GM19025 (cell line): ENCODE results near the gene EHF.
"Not testable (repeated sequence)": the region's sequence is repeated elsewhere in the genome, so short reads cannot be mapped to it uniquely, and the experiment has no call there.

ENCODE experiments used
- ATAC-seq: cut with Tn5 transposase; IDR thresholded peaks from one replicate; pipeline ENCODE4 v1.9.1; 2021; ENCODE audit warnings: mild to moderate bottlenecking, low read depth, moderate library complexity; ENCODE audit not compliant: unreplicated experiment

Gene EHF

DNA sequence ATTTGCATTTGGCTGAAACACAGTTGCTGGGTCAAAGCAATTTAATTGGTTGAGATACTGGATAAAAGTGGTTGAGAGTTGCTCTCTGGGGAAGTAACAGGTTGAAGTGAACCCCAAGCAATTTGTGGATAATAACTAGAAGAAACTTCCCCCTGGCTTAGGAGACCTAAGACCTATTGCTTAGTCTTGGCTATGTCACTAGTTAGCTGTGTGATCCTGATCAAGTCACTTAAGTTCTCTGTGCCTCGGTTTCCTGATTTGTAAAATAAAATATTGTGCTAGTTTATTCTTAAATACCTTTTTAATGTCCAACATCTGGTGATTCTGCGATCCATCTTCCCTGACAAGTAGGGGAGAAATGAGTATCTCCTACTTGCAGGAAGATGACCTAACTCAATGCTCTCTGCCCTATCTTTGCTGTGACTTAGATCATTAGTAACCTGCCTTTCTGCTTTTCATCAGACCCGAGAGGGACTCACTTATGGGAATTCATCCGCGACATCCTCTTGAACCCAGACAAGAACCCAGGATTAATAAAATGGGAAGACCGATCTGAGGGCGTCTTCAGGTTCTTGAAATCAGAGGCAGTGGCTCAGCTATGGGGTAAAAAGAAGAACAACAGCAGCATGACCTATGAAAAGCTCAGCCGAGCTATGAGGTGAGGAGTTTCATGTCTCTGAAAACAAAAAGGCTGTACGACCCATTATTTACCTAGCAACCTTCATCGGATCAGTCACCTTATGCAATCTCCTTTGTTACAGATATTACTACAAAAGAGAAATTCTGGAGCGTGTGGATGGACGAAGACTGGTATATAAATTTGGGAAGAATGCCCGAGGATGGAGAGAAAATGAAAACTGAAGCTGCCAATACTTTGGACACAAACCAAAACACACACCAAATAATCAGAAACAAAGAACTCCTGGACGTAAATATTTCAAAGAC lies 37.5 kb downstream of the EHF start:
- no peak for ATAC-seq

DNA sequence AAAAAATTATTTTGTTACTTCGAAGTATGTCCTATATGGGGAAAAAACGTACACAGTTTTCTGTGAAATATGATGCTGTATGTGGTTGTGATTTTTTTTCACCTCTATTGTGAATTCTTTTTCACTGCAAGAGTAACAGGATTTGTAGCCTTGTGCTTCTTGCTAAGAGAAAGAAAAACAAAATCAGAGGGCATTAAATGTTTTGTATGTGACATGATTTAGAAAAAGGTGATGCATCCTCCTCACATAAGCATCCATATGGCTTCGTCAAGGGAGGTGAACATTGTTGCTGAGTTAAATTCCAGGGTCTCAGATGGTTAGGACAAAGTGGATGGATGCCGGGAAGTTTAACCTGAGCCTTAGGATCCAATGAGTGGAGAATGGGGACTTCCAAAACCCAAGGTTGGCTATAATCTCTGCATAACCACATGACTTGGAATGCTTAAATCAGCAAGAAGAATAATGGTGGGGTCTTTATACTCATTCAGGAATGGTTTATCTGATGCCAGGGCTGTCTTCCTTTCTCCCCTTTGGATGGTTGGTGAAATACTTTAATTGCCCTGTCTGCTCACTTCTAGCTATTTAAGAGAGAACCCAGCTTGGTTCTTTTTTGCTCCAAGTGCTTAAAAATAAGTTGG lies 38.3 kb downstream of the EHF start:
- ATAC-seq = no peak

DNA sequence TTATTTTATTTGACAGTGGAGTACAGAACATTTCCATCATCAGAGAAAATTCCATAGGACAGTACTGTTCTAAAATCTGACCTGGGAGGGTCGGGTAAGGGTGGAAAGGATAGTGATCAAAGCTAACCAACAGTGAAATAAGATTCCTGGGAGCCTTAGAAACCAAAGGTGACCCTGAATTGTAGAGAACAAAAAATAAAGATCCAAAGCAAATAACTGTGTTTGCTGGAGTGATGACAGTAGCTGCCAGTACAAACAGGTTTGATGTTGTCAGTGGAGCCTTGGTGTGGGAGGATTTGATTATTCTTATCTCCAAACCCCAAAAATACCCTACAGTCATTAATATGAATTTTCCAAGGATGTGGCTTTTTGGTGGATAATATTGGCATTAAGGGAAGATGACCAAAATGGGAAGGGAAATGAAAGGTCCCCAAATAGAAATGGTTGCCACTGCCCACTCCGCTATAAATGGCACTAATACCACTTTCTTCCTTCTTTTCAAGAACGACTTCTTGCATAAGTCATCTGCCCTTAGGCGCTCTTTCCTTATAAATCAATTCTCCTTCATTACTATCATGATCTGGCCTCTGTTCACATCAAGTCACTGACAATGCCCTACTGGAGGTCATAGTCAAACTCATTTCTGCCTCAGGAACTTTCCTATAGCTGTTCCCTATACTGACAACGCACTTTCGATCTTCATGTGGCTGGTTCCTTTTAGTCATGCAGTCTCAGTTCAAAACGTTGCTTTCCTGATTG lies 44.4 kb downstream of the EHF start:
- no peak for ATAC-seq

DNA sequence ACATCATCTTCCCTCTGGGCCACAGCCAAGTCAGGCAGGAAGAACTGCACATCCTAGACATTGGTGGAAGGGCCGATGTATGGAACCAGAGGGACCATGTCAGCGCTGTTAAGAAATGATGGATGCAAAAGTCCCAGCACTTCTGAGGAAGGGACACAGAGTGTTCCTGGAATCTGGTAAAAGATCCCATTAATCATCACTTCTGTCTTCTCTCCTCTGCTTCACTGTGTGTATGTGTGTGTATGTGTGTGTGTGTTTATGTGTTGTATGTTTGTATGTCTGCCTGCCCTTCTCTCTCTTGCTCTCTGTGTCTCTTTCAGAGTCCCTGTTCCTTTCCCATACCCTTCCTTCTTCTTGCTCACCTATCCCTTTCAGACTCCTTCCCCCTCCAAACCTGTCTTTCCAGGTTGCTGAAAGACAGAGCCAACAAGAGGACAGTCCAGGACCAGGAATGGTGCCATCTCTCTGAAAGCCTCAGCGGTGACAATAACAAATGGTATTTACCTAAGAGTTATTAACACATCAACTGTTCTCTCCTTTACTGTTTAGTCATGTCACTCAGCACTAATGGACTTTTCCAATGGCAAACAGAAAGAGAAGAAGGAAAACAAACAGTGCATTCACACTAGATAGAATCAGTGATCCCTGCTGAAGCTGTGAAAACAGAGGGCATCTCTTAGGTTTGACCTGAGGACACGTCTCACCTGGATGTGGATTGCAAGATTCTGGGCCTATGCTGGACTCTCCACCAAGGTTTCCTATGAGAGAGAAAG lies 47.1 kb downstream of the EHF start:
- no peak for ATAC-seq

DNA sequence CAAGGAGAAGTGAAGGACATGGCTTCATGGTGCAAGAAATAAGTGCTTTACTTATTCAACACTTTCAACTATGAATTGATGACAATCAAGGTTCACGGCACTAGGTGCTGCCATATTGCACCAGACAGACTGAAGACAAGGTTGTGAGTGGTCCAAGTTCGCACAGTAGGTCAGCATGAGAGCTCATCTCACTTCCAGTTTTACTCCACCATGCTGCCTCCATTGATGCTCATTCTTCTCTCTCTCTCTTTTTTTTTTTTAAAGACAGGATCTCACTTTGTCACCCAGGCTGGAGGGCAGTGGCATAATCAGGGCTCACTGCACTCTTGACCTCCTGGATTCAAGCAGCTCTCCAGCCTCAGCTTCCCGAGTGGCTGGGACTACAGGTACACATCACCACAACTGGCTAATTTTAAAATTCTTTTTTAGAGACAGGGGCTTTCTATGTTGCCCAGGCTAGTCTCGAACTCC lies 47.7 kb downstream of the EHF start:
- no peak for ATAC-seq

DNA sequence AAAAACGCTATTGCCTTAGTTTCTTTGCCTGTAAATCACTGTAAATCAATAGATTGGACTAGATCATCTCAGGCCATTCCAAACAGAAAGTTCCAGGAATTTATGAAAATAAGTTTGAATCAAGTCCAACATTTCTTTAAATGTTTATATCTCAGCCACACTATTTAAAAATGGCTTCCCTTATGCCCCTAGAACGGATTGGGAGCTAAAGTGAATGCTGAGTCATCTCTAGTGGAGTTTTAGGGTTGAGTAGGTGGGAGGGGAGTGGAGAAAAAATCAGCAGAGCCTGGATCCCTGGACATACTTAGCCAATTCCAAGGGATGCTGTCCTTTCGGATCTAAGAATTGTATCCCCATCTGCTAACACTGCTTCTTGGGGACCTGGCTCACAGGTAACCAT lies 48.6 kb downstream of the EHF start:
- ATAC-seq = no peak

DNA sequence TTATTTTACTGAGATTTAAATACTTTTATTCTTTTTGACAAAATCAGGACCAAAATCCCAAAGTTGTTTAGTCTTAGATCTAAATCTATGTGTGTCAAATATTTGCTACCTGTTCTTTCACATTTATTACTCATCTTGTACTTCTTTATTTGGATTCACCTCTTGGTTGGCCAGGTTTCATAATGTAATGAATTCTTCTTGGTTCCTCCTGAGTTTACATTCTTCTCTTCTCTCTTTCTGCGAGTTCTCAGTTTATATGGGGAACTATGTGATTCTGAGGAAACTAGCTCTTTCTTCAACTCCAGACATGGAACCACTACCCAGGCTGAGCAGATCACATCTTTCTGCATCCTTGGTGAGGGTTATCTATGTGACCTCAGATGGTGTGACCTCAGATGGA lies 50.2 kb downstream of the EHF start:
- ATAC-seq = no peak

DNA sequence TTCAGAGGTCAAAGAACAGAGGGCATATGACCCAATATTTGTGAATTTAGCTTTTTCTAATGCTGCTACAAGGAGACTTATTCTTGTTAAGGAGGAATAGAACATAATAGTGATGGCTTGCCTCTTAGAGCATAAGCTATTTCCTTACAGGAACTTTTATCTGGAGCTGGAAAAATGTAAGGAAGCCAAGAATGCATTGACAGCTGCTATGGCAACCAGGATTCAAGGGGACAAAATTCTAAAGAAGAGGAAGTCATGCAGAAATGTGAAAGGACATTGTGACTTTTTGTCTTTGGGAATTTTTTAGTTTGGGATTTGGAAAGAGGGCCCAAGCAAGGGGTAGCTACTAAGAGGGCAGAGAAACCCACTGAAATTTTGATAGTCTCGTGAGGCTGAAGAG lies 51.1 kb downstream of the EHF start:
- no peak for ATAC-seq

DNA sequence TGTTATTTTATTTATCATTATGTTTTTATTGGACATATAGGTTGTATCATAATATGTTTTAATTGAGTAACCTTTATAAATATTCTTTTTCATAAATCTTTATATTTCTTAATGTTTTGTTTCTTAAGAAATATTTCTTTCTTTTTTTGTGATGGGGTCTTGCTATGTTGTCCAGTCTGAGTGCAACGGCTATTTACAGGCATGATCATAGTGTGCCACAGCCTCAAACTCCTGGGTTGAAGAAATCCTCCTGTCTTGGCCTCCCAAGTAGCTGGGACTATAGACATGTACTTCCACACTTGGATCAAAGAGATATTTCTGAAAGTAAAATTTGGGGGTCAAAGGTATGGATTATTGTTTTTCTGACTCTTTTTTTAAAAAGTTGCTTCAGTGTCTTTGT lies 53.1 kb downstream of the EHF start:
- ATAC-seq = no peak

DNA sequence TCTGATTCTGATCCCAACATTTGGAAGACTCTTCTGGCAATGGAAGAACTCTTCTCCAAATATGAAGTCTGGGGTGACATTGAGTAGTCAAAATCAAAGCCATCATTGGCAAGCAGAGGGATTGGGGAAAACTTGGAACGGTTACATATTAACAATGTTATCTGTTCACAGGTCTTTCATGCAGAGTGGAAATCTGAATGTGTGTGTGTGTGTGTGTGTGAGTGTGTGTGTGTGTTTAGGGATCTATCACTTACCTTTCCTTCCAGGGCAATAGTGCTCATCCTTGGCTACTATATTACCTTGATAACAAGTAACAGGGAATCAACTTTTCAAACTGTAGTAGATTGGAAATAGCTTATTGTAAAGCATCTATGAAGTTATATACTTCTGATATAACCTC lies 55.3 kb downstream of the EHF start:
- ATAC-seq = no peak

DNA sequence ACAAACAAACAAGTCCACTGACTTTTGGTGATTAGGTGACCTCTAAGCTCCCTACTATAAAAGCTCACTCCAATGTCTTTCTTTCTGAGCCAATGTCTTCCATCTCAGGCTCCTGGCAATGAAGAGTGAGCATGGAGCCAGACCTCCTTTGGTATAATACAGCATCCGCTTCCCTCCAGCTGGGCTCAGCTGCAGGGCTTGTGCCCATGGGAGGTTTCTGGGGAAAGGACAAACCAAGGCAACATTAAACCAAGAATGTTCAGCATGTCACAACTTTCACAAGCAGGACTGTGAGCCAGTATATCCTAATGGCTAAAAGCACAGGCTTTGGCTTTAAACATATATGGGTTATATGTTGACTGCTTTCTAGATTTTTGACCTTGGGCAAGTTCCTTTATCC lies 58.8 kb downstream of the EHF start:
- no peak for ATAC-seq

DNA sequence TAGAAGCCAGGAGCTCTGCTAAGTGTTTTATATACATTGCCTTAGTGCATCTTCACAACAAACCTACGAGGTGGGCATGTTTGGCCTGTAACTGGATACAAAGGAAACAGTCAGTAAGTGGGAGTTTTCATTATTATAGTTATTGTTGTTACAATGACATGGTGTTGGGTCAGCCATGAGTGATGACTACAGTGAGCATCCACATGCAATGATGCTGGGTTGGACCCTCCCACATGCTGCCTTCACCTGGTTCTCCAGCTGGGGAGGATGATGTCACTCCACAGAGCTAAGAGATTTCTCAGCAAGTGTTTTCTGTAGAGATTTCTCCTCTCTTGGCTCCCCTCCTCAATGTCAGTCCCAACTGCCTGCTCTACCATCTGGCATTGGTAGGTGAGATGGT lies 59.3 kb downstream of the EHF start:
- no peak for ATAC-seq

DNA sequence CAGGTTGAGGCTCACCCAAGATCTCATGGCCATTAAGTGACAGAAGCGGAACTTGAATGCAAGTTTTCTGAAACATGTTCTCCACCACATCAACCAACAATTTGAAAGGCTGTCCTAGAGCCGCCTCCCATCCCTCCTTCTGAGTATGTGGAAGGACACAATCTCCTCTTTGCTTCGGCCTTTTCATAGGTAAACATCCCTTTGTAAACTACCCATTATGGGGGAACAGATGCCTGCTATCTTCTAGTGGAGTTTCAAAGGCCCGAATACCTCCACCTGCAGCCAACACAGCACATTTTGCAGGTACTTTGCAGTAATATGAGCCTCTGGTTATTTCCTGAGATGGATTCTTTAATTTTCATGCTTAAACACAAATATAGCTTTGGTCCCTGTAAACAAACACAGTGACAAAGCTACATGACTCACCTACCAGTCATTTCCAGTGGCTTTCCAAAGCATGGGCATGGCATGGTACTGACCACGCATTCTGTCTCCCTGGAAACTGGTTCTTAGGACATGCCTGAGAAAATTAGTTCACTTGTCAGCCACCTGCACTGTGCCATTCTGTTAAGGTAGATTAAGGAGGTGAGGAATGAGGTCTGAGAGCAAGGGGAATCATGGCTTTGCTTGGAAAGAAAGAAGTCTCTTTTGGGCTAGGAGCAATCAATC lies 60.2 kb downstream of the EHF start:
- ATAC-seq = no peak

DNA sequence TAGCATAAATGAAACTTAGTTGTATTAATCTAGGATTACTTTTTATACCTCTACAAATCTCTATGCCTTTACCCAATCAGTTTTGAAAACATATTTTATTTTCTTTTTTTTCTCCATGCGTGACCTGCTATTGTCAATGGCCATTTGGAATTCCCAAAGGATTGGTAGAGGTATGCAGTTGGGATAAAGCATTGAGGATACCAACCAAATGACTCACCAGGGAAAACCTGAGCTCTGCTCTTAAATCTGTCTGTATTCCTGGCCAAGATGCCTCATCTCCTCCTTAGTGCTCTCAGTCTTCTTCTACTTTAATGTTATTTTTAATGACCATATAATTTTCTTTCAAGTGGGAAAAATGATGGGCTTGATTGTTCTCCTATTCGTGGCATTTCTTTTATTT lies 61.9 kb downstream of the EHF start:
- no peak for ATAC-seq

DNA sequence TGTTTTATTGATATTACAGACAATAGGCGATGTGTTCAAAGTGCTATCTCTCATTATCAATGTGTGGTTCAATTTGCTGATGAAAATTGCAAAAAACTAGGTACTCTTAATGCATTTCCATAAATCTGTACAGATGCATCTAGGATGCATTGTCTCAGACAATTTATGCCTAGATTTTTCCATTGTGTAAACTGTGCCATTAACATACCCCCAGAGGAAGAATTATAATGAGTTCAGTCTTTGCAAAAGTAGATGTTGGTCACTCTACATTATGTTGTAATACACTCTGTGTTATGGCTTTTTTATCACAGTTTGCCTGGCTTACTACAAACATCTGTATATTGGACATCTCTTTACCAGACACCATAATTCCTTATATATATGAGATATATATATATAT lies 62.5 kb downstream of the EHF start:
- ATAC-seq = no peak

DNA sequence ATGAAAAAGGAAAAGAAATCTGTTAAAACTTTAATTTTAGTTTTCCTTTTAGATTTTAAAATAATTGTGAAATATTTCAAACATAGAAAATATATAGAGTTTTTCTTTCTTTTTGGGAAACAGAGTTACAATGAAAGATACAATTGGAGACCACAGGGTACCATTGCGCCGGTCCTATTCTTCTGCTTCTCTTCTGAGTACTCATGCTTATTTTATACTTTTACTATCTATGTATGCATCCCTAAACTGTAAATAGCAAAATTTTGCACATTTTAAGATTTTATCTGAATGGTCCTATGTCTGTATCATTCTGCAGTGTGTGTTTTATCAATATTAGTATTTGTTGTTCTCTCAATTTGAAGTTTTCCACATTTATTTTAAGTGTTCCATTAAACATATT lies 65.0 kb downstream of the EHF start:
- no peak for ATAC-seq

DNA sequence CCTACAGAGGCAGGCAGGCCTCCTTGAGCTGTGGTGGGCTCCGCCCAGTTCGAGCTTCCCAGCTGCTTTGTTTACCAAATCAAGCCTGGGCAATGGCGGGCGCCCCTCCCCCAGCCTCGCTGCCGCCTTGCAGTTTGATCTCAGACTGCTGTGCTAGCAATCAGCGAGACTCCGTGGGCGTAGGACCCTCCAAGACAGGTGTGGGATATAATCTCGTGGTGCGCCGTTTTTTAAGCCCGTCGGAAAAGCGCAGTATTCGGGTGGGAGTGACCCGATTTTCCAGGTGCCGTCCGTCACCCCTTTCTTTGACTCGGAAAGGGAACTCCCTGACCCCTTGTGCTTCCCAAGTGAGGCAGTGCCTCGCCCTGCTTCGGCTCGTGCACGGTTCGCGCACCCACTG lies 71.4 kb downstream of the EHF start:
- ATAC-seq = not testable (repeated sequence)

DNA sequence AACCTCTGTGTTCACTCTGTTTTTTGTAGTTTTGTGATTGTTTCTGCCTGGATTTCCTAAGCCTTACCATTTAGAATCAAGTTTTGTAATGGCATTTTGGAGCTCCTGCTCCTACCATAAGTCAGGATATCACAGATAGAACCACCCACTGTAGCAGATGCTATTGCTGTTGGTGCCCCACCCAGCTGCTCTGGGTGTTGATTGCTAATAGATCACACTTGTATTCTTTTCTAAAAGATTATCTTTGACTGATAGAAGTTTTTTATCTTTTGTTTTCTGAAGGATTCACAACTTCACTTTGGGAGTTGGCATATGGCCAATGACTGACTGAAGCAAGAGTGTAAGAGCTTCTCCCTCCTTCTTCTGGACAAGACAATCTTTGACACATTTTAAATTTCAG lies 76.0 kb downstream of the EHF start:
- ATAC-seq = no peak

DNA sequence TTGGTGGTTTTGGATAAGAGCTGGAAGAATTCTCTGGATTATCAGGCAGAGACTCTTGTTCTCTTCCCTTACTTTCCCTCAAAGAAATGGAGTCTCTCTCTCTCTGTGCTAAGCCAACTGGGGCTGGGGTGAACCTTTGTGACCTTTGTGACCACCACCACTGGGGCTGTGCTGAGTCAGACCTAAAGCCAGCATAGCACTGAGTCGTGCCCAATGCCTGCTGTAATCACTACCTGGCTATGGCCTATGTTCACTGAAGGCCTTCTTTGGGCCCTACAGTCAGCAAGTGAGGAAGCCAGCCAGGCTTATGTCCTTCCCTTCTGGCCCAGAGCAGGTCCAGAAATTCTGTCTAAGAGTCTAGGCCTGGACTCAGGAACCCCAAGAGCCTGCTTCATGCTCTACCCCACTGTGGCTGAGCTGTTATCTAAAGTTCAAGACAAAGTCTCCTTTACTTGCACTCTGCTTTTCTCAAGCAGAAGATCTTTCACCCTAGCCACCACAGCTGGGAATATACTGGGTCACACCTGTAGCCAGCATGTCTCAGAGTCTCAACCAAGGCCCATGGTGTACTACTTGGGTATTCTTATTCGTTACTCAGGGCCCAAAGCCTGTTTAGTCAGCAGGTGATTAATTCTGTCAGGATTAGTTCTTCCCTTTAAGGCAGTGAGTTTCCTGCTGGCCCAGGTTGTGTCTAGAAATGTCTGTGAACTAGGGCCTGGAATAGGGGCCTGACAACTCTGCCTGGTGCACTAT lies 86.0 kb downstream of the EHF start:
- no peak for ATAC-seq
